Measurements from ENCODE around the gene RPS2.

RPS2 gene

GRCh38 chr16:1919327-1919998 is 45.2 kb downstream of the RPS2 start:
- no peak for DNase-seq (ENCODE audit: low read depth in 2 of 2)

GRCh38 chr16:1918351-1919326 is 46.0 kb downstream of the RPS2 start, which contains the start of gene HS3ST6:
HS3ST6 (minus strand) TSS chr16:1918415; CDS start chr16:1918323, 92 bp downstream.
- no peak for DNase-seq (ENCODE audit: low read depth in 2 of 2)

- DNase-seq (ENCODE audit: low read depth in 2 of 2): no peak
Observed at GRCh38 chr16:1917665-1918350, 46.8 kb downstream of the RPS2 start.

GRCh38 chr16:1917056-1917664 is 47.5 kb downstream of the RPS2 start:
- no peak for DNase-seq (ENCODE audit: low read depth in 2 of 2)

GRCh38 chr16:1916640-1916990 is 48.0 kb downstream of the RPS2 start:
- no peak for DNase-seq (ENCODE audit: low read depth in 2 of 2)

GRCh38 chr16:1915732-1916639 is 48.6 kb downstream of the RPS2 start:
- no peak for DNase-seq (ENCODE audit: low read depth in 2 of 2)

- no peak for DNase-seq (ENCODE audit: low read depth in 2 of 2)
Observed at GRCh38 chr16:1914988-1915387, 49.6 kb downstream of the RPS2 start.

GRCh38 chr16:1914084-1914608 is 50.5 kb downstream of the RPS2 start:
- DNase-seq (ENCODE audit: low read depth in 2 of 2): no peak

GRCh38 chr16:1913327-1914083 is 51.1 kb downstream of the RPS2 start:
- DNase-seq (ENCODE audit: low read depth in 2 of 2): no peak

GRCh38 chr16:1912215-1912543 is 52.4 kb downstream of the RPS2 start:
- DNase-seq (ENCODE audit: low read depth in 2 of 2): no peak

Data from stimulated activated CD8-positive, alpha-beta memory T cell treated with anti-CD3 and anti-CD28 coated beads, Interleukin-2, amount 100 ng/mL, for 48 hours (primary cell).